HG02759 (cell line): ENCODE data around the gene UBTF.

Source experiments
- ATAC-seq: cut with Tn5 transposase; IDR thresholded peaks from one replicate; pipeline ENCODE4 v1.9.1; 2021; ENCODE audit warnings: mild to moderate bottlenecking, moderate library complexity; ENCODE audit not compliant: unreplicated experiment

The UBTF gene

GRCh38 chr17:44176671-44177501, 42.6 kb downstream of the UBTF start:
- ATAC-seq, result no peak

GRCh38 chr17:44176257-44176656, 43.2 kb downstream of the UBTF start:
- ATAC-seq, result no peak

GRCh38 chr17:44174427-44174826, 45.0 kb downstream of the UBTF start:
- ATAC-seq, result no peak

GRCh38 chr17:44171931-44172455, 47.5 kb downstream of the UBTF start:
- ATAC-seq, result no peak

GRCh38 chr17:44170499-44171201, 48.8 kb downstream of the UBTF start, which contains the start of gene ASB16:
Gene ASB16 (plus strand): TSS chr17:44170704. CDS start chr17:44170790, 86 bp downstream.
- ATAC-seq, result no peak

- no peak for ATAC-seq
These were observed 49.4 kb downstream of the UBTF start for GRCh38 chr17:44170135-44170498.

GRCh38 chr17:44167181-44167861, 52.2 kb downstream of the UBTF start:
- no peak for ATAC-seq

- ATAC-seq, result no peak
These were observed 55.0 kb downstream of the UBTF start for GRCh38 chr17:44164476-44164875.

GRCh38 chr17:44159519-44160210, 59.8 kb downstream of the UBTF start:
- ATAC-seq, result no peak

GRCh38 chr17:44155488-44155887, 64.0 kb downstream of the UBTF start:
- no peak for ATAC-seq
